ENCODE data around the gene ALAD. TPM values are rescaled to one million over a fixed set of nuclear protein-coding genes. Genes with fewer than 3 reads are reported as not detected.

The ALAD gene
- total and polyA plus RNA-seq, 2 of the 13 experiments (the other 11 are each of a cell fraction or from before 2014, with no cell fraction given), result 21.8 to 30.1 TPM

- peak; percentile 99 for TF ChIP-seq PAXIP1 (CRISPR knock-in tag; conservative IDR thresholded peaks at IDR 0.05)
- TF ChIP-seq TGIF2 (CRISPR knock-in tag; IDR thresholded peaks at IDR 0.05), result no peak
- TF ChIP-seq ARID4A (CRISPR knock-in tag; IDR thresholded peaks at IDR 0.05; ENCODE audit: borderline replicate concordance), result peak; percentile 54; the same call in 1 of the 2 replicates
- peak; percentile 69; the same call in 1 of the 2 replicates for TF ChIP-seq ZNF580 (CRISPR knock-in tag; IDR thresholded peaks at IDR 0.05; ENCODE audit: borderline replicate concordance, low read depth)
- TF ChIP-seq SAP130 (CRISPR knock-in tag; IDR thresholded peaks at IDR 0.05; ENCODE audit: low read depth), result peak; percentile 83
- peak; percentile 93 for TF ChIP-seq THRA (CRISPR knock-in tag; IDR thresholded peaks at IDR 0.05; ENCODE audit: borderline replicate concordance)
- 0 out of 2 replicates have a peak, but pooled peaks have one; percentile 10 for TF ChIP-seq ZNF547 (CRISPR knock-in tag; IDR thresholded peaks at IDR 0.05)
- TF ChIP-seq PRDM15 (CRISPR knock-in tag; IDR thresholded peaks at IDR 0.05), result no peak
- TF ChIP-seq ARID3A (IDR thresholded peaks at IDR 0.05; ENCODE audit: low read depth, low read length), result peak; percentile 85
- TF ChIP-seq CCDC6 (CRISPR knock-in tag; IDR thresholded peaks at IDR 0.05), result peak; percentile 31; the same call in 1 of the 2 replicates
- TF ChIP-seq ZNF703 (CRISPR knock-in tag; IDR thresholded peaks at IDR 0.05; ENCODE audit: borderline replicate concordance), result no peak
- TF ChIP-seq ZNF589 (CRISPR knock-in tag; conservative IDR thresholded peaks at IDR 0.05), result no peak
These were observed 13.4 kb downstream of the ALAD start (continued) for GRCh38 chr9:113387560-113388230.

Measured in HepG2 (cell line).